ENCODE data around the gene OCIAD1. TPM values are rescaled to one million over a fixed set of nuclear protein-coding genes. Genes with fewer than 3 reads are reported as not detected.

OCIAD1 gene
- total and polyA plus RNA-seq, 4 donors, result 106 to 120 (median 117) TPM

GRCh38 chr4:48891028-48891619, 60.2 kb downstream of the OCIAD1 start:
- Histone ChIP-seq H3K27me3 (ENCODE audit: control insufficient read depth in 3 of 3, insufficient read depth in 3 of 3, low read length in 2 of 3) (no peaks in the 10 kb centered on the region), H3K4me1 (ENCODE audit: control insufficient read depth in 5 of 5, insufficient read depth in 5 of 5, low read length in 5 of 5) (no peaks in the 10 kb centered on the region), H3K9me3 (ENCODE audit: control insufficient read depth in 4 of 4, insufficient read depth in 3 of 4, low read length in 3 of 4) (no peaks in the 10 kb centered on the region), H3K36me3 (ENCODE audit: control insufficient read depth in 4 of 4, insufficient read depth in 4 of 4, low read length in 4 of 4) (peaks cover 0 to 6% (median 1%) of the 10 kb centered on the region in 4 donors), H3K9ac (ENCODE audit: insufficient read depth in 1 of 2, low read length in 2 of 2) (no peak overlapping the region), H3K4me3 (no peak overlapping the region), H3K27ac (ENCODE audit: low read depth in 1 of 2, low read length in 1 of 2) (no peak overlapping the region)
- no peak for TF ChIP-seq CTCF (IDR thresholded peaks at IDR 0.05; ENCODE audit: control extremely low read depth, extremely low read depth)
- no peak for DNase-seq
- ATAC-seq (ENCODE audit: insufficient read depth, low FRiP score), result no peak

GRCh38 chr4:48896845-48897244, 66.0 kb downstream of the OCIAD1 start:
- ATAC-seq (ENCODE audit: insufficient read depth, low FRiP score), result no peak
- H3K36me3 ChIP-seq (ENCODE audit: control insufficient read depth in 4 of 4, insufficient read depth in 4 of 4, low read length in 4 of 4), result peaks cover under 1 to 6% (median 2%) of the 10 kb centered on the region in 4 donors
- WGBS, 2 donors, result 87 to 92% methylated on average over 3 of the region's 3 CpGs

GRCh38 chr4:48898733-48899431, 68.0 kb downstream of the OCIAD1 start:
- DNase-seq (no peak), ATAC-seq (ENCODE audit: insufficient read depth, low FRiP score) (no peak)
- TF ChIP-seq CTCF (IDR thresholded peaks at IDR 0.05; ENCODE audit: control extremely low read depth, extremely low read depth), result no peak
- H3K36me3 ChIP-seq (ENCODE audit: control insufficient read depth in 4 of 4, insufficient read depth in 4 of 4, low read length in 4 of 4), result peaks cover 0 to 6% (median 1%) of the 10 kb centered on the region in 4 donors
- WGBS, 2 donors, result 41 to 69% methylated on average over 5 of the region's 5 CpGs
- no peak overlapping the region for H3K4me3 ChIP-seq
- H3K4me1 ChIP-seq (ENCODE audit: control insufficient read depth in 5 of 5, insufficient read depth in 5 of 5, low read length in 5 of 5), result peaks cover 0 to 4% (median 0%) of the 10 kb centered on the region in 5 donors
- no peak overlapping the region for H3K9ac ChIP-seq (ENCODE audit: insufficient read depth in 1 of 2, low read length in 2 of 2)
- H3K9me3 ChIP-seq (ENCODE audit: control insufficient read depth in 4 of 4, insufficient read depth in 3 of 4, low read length in 3 of 4), result no peaks in the 10 kb centered on the region
- no peak overlapping the region for H3K27ac ChIP-seq (ENCODE audit: low read depth in 1 of 2, low read length in 1 of 2)
- H3K27me3 ChIP-seq (ENCODE audit: control insufficient read depth in 3 of 3, insufficient read depth in 3 of 3, low read length in 2 of 3), result no peaks in the 10 kb centered on the region

More at GRCh38 chr4:48896845-48897244, 66.0 kb downstream of the OCIAD1 start:
- H3K27me3 ChIP-seq (ENCODE audit: control insufficient read depth in 3 of 3, insufficient read depth in 3 of 3, low read length in 2 of 3), result no peaks in the 10 kb centered on the region
- H3K9ac ChIP-seq (ENCODE audit: insufficient read depth in 1 of 2, low read length in 2 of 2), result no peak overlapping the region
- no peaks in the 10 kb centered on the region for H3K9me3 ChIP-seq (ENCODE audit: control insufficient read depth in 4 of 4, insufficient read depth in 3 of 4, low read length in 3 of 4)
- TF ChIP-seq CTCF (IDR thresholded peaks at IDR 0.05; ENCODE audit: control extremely low read depth, extremely low read depth), result no peak
- no peak overlapping the region for H3K4me3 ChIP-seq
- no peak overlapping the region for H3K27ac ChIP-seq (ENCODE audit: low read depth in 1 of 2, low read length in 1 of 2)
- no peak for DNase-seq
- H3K4me1 ChIP-seq (ENCODE audit: control insufficient read depth in 5 of 5, insufficient read depth in 5 of 5, low read length in 5 of 5), result no peaks in the 10 kb centered on the region

Measured in lung (tissue), 12 donors.